Transverse colon (tissue), 4 donors: Measurements from ENCODE around the gene NDNF. TPM values are rescaled to one million over a fixed set of nuclear protein-coding genes. Genes with fewer than 3 reads are reported as not detected.

Source experiments
- DNase-seq: peaks from one replicate; pipeline ENCODE4 v3.0.0-alpha.2; 2019
- H3K27ac ChIP-seq, 4 donors: fragments of 200-600 bp; sonication (generic); 2 replicates each; pipeline ENCODE4 v1.5.1; 2016 to 2018; ENCODE audit warnings: inconsistent platforms in 4 of 4
- H3K27me3 ChIP-seq: fragments of 200-600 bp; sonication (generic); 2 replicates; pipeline ENCODE4 v1.5.1; 2017; ENCODE audit warnings: inconsistent platforms
- H3K36me3 ChIP-seq, 4 donors: fragments of 200-600 bp; sonication (generic); 2 replicates each; pipeline ENCODE4 v1.5.1; 2017 to 2019; ENCODE audit warnings: inconsistent platforms in 4 of 4
- H3K4me1 ChIP-seq, 4 donors: fragments of 200-600 bp; sonication (generic); 2 replicates each; pipeline ENCODE4 v1.5.1; 2017 to 2020; ENCODE audit warnings: inconsistent platforms in 4 of 4
- H3K4me3 ChIP-seq, 4 donors: fragments of 200-600 bp; sonication (generic); 1 replicate in 1 of 4; 2 replicates in 3 of 4; pipeline versions ENCODE4 v1.5.1 to v1.6.1; 2017 to 2019; ENCODE audit warnings: inconsistent platforms in 4 of 4
- H3K9me3 ChIP-seq, 2 donors: fragments of 200-600 bp; sonication (generic); 2 replicates each; pipeline ENCODE4 v1.5.1; 2017 to 2019; ENCODE audit warnings: inconsistent platforms in 2 of 2
- EP300 ChIP-seq: sonication (generic); formaldehyde crosslinking; IDR thresholded peaks from one replicate; pipeline ENCODE4 v1.6.1; 2017; ENCODE audit warnings: antibody characterized with exemption, low read depth
- POLR2A ChIP-seq: fragments of 450-650 bp; IDR thresholded peaks from one replicate; pipeline ENCODE4 v1.6.1; 2016; ENCODE audit warnings: antibody characterized with exemption, mild to moderate bottlenecking, moderate library complexity
- POLR2AphosphoS5 ChIP-seq, 3 donors: sonication (generic); formaldehyde crosslinking; IDR thresholded peaks; one replicate each; pipeline ENCODE4 v1.6.1; 2016; ENCODE audit warnings: antibody characterized with exemption in 3 of 3
- WGBS, 2 donors: methylation state at CpG; one replicate each; pipeline ENCODE4 v1.1.5; 2018; ENCODE audit warnings: low coverage in 1 of 2; 5-methylcytosine and 5-hydroxymethylcytosine counted together
- in situ Hi-C, 4 donors: fragments of 200-750 bp; cut with MboI; loops; one replicate each; pipeline versions ENCODE4 v1.15.0 to v1.15.1; 2017; ENCODE audit warnings: low sequenced_read_pairs in 3 of 4, low pct_ligation_motif_present in 1 of 4, low pct_unique_long_range_greater_than_20kb in 1 of 4
- intact Hi-C: fragments of 100-400 bp; cut with DNase I; formaldehyde crosslinking; loops from one replicate; pipeline ENCODE4 v1.15.1; 2023; ENCODE audit warnings: low total_unique reads
- total RNA-seq, 4 donors: library from RNA; depleted of rRNA; stranded (reverse); fragments of >200 nt; gene quantifications; one replicate each; pipeline ENCODE4 v1.1.0, GENCODE V29; 2016
- TF ChIP-seq, protein P1 (sequence below), 5 experiments: fragments of 200-600 bp in 3 of 5; fragments of 450-650 bp in 2 of 5; sonication (generic) in 3 of 5; IDR thresholded peaks; 1 replicate in 2 of 5; 2 replicates in 3 of 5; pipeline ENCODE4 v1.5.1; 2016 to 2017; ENCODE audit warnings: antibody characterized with exemption in 5 of 5, inconsistent platforms in 3 of 5, mild to moderate bottlenecking in 2 of 5, moderate library complexity in 1 of 5

NDNF gene
- total RNA-seq, 4 donors from 2014 or later: 1.9 to 7.8 (median 4.8) TPM

DNA sequence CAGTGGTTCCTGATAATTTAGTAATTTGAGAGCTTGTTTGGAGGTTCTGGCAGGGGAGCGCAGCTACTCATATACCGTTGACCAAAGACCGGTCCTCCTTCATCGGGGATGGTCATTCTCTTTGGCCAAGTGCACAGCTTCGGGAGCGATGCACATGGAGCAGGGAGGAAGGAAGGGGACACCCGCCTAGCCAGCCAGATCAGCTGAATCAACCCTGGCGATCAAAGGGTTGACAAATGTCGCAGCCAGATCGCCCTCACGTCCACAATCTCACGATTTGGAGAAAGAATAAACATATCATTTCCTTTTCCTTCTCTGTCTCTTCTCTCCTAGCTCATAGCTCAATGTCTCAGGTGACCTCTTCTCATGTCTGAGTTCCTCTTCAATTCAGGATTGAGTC, 11.1 kb downstream of the NDNF start:
- no peak overlapping the region for H3K4me3 ChIP-seq
- no peak for DNase-seq
- peaks cover 0 to 6% (median 0%) of the 10 kb centered on the region in 4 donors for H3K4me1 ChIP-seq
- H3K36me3 ChIP-seq: no peaks in the 10 kb centered on the region
- H3K27ac ChIP-seq: no peak overlapping the region
- H3K9me3 ChIP-seq: no peaks in the 10 kb centered on the region
- WGBS, 2 donors: 85 to 86% methylated on average over 8 to 12 of the region's 12 CpGs
- TF ChIP-seq, protein P1, sequence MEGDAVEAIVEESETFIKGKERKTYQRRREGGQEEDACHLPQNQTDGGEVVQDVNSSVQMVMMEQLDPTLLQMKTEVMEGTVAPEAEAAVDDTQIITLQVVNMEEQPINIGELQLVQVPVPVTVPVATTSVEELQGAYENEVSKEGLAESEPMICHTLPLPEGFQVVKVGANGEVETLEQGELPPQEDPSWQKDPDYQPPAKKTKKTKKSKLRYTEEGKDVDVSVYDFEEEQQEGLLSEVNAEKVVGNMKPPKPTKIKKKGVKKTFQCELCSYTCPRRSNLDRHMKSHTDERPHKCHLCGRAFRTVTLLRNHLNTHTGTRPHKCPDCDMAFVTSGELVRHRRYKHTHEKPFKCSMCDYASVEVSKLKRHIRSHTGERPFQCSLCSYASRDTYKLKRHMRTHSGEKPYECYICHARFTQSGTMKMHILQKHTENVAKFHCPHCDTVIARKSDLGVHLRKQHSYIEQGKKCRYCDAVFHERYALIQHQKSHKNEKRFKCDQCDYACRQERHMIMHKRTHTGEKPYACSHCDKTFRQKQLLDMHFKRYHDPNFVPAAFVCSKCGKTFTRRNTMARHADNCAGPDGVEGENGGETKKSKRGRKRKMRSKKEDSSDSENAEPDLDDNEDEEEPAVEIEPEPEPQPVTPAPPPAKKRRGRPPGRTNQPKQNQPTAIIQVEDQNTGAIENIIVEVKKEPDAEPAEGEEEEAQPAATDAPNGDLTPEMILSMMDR (IDR thresholded peaks at IDR 0.05): no peak
- TF ChIP-seq EP300: no peak
- no peak for TF ChIP-seq POLR2A
- no peak for TF ChIP-seq POLR2AphosphoS5 (IDR thresholded peaks at IDR 0.05)
- intact Hi-C loops (no loop called here), in situ Hi-C loops (no loop called here)
- H3K27me3 ChIP-seq: no peaks in the 10 kb centered on the region

DNA sequence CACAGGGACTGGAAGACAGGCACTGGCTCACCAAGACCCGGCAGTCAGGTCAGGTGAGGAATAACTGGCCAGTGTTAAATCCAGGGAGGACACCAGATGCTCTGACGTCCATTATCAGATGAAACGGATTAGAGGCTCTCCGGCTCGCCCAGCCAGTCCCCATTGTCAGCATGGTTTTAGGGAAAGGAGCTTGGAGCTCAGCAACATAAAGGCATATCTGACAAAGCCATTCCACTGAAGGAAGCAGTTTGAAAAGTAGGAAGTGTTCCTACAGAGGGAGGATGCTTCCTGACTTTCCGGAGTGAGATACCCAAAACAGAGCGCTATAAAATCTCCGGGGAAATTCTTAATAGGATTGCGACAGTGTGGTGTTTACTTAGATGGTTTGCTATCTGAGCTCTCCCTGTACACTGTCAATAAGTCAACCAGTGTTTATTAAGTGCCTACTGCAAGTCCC, 14.8 kb downstream of the NDNF start:
- Histone ChIP-seq H3K4me1 (peaks cover 0 to 5% (median 0%) of the 10 kb centered on the region in 4 donors), H3K27ac (no peak overlapping the region), H3K9me3 (no peaks in the 10 kb centered on the region), H3K27me3 (no peaks in the 10 kb centered on the region), H3K4me3 (no peak overlapping the region), H3K36me3 (no peaks in the 10 kb centered on the region)
- TF ChIP-seq, protein P1 (IDR thresholded peaks at IDR 0.05): no peak
- TF ChIP-seq POLR2A (no peak), POLR2AphosphoS5 (IDR thresholded peaks at IDR 0.05) (no peak), EP300 (no peak)
- no peak for DNase-seq
- WGBS, 2 donors: 45 to 60% methylated on average over 4 to 9 of the region's 9 CpGs
- intact Hi-C loops (no loop called here), in situ Hi-C loops (no loop called here)

DNA sequence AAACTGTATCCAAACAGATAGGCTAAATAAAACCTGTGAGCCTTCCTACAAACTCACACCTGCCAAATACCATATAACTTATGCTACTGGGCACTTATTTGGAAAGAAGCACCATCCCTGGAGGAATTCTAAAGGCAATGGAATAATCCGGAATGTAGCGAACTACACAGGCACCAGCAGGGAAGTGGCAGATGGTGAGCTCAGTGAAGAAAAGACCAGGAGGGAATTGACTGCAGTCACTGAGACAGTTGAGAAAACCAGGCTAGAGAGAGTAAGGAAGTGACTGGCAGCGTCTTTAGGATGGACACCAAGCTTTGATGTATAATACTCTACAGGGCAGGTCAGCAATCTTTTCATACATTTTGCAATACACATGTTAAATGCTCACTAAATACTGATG, 16.3 kb downstream of the NDNF start:
- Histone ChIP-seq H3K27me3 (no peaks in the 10 kb centered on the region), H3K36me3 (no peaks in the 10 kb centered on the region), H3K4me3 (no peak overlapping the region), H3K4me1 (peaks cover 0 to 5% (median 0%) of the 10 kb centered on the region in 4 donors), H3K9me3 (no peaks in the 10 kb centered on the region), H3K27ac (no peak overlapping the region)
- intact Hi-C loops (no loop called here), in situ Hi-C loops (no loop called here)
- TF ChIP-seq, protein P1 (IDR thresholded peaks at IDR 0.05): no peak
- TF ChIP-seq POLR2A (no peak), POLR2AphosphoS5 (IDR thresholded peaks at IDR 0.05) (no peak), EP300 (no peak)
- WGBS, 2 donors: 67 to 92% methylated on average over 1 to 3 of the region's 3 CpGs
- no peak for DNase-seq

DNA sequence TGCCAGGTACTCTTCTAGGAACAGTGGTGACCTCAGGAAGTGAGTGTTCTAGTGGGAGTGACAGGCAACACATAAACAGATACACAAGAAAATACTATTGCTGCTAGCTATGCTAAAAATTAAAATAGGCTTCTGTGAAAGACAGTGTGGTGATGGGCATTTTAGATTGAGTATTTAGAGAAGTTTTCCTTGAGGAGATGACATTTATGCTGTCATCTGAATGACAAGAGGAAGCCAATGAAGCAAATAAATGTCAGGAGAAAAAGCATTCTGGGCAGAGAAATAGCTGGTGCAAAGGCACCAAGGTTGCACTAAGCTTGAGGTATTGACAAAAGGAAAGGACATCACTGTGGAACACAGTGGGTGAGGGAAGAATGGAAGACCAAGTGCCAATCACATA, 18.0 kb downstream of the NDNF start:
- peaks cover 0 to 10% (median 0%) of the 10 kb centered on the region in 4 donors for H3K4me1 ChIP-seq
- DNase-seq: no peak
- H3K27me3 ChIP-seq: no peaks in the 10 kb centered on the region
- no peak for TF ChIP-seq POLR2AphosphoS5 (IDR thresholded peaks at IDR 0.05)
- TF ChIP-seq, protein P1 (IDR thresholded peaks at IDR 0.05): no peak
- no peak for TF ChIP-seq POLR2A
- in situ Hi-C loops (no loop called here), intact Hi-C loops (no loop called here)
- no peak overlapping the region for H3K4me3 ChIP-seq
- H3K9me3 ChIP-seq: no peaks in the 10 kb centered on the region
- H3K36me3 ChIP-seq: no peaks in the 10 kb centered on the region
- no peak overlapping the region for H3K27ac ChIP-seq
